Measurements from ENCODE around the gene DTX1.
A peak's percentile ranks its signal among the peaks of the same experiment; 100 is the strongest.

DTX1 gene

DNA sequence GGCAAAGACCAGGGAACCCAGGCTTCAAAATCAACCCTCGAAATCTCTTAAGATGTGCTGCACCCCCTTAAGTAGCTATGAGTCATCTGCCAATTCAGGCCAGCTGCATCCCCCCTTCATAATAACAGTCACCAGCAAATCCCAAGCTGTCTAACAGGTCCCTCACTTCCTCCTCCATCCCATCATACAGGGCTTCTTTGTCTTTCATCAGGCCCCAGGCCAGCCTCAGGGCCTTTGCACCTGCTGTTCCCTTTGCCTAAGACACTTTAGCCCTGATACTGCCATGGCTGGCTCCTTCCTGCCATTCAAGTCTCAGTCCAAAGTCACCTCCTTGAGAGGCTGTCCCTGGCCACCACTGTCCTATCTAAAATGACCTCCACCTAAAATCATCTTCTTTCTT lies 75.0 kb downstream of the DTX1 start:
- H3K27me3 ChIP-seq (ENCODE audit: insufficient read depth, insufficient read length), result peaks cover 12% of the 10 kb centered on the region
- TF ChIP-seq ZNF274 (IDR thresholded peaks at IDR 0.05; ENCODE audit: low read depth, low read length) (no peak), YY1 (IDR thresholded peaks at IDR 0.05; ENCODE audit: insufficient read depth, insufficient read length) (no peak), SUZ12 (IDR thresholded peaks at IDR 0.05; ENCODE audit: extremely low read depth, insufficient read depth, insufficient read length) (no peak)
- no peak overlapping the region for H3K9ac ChIP-seq (ENCODE audit: insufficient read length, low read depth)
- no peak for DNase-seq (ENCODE audit: low read depth, low spot score)
- no peaks in the 10 kb centered on the region for H3K36me3 ChIP-seq (ENCODE audit: insufficient read depth, insufficient read length, low read length)
- peaks cover 17% of the 10 kb centered on the region for H3K4me1 ChIP-seq (ENCODE audit: insufficient read depth, insufficient read length)
- H3K4me3 ChIP-seq (ENCODE audit: insufficient read length, low read depth), result no peak overlapping the region
- H3K9me3 ChIP-seq (ENCODE audit: insufficient read depth, low read length), result no peaks in the 10 kb centered on the region

DNA sequence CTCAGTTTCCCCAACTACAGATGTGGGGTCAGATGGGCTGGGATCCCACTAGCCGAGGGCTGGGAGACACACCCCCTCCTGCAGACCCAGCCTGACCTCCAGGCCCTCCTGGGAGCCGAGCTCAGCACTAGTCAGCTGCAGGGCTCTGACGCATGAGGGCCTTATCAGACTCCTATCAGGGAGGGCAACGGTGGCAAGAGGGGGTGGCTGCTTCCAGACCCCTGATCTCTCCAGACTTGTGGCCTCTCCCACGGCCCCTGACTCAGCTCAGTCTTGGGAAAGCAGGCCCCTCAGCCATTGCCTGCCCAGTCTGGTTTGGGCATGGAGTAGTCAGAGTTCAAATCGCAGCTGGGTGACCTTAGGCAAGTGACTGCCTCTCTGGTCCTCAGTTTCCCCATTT lies 76.5 kb downstream of the DTX1 start:
- Histone ChIP-seq H3K4me1 (ENCODE audit: insufficient read depth, insufficient read length) (peaks cover 15% of the 10 kb centered on the region), H3K4me3 (ENCODE audit: insufficient read length, low read depth) (no peak overlapping the region)
- no peak for DNase-seq (ENCODE audit: low read depth, low spot score)

DNA sequence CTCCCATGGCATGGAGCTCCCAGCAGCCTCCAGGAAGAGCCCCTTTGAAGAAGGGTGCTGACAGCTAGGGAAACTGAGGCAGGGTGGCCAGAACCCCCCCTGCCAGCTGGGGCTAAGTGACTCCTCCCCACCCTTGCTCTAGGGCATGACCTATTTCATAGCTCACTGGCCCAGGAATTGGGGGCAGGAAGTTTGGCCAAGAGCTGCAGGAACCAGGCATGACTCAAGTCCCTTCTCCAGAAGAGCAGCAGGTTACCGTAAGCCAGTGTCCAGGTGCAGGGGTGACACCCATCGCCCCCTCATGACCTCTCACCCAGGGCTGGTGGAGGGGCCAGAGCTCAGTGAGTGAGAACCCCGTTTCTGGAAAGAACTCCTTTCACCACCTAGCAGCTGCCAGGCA lies 77.1 kb downstream of the DTX1 start:
- Histone ChIP-seq H3K9ac (ENCODE audit: insufficient read length, low read depth) (no peak overlapping the region), H3K36me3 (ENCODE audit: insufficient read depth, insufficient read length, low read length) (no peaks in the 10 kb centered on the region), H3K27me3 (ENCODE audit: insufficient read depth, insufficient read length) (peaks cover 12% of the 10 kb centered on the region), H3K9me3 (ENCODE audit: insufficient read depth, low read length) (no peaks in the 10 kb centered on the region), H3K4me3 (ENCODE audit: insufficient read length, low read depth) (no peak overlapping the region), H3K4me1 (ENCODE audit: insufficient read depth, insufficient read length) (peaks cover 15% of the 10 kb centered on the region)
- TF ChIP-seq YY1 (IDR thresholded peaks at IDR 0.05; ENCODE audit: insufficient read depth, insufficient read length), result no peak
- TF ChIP-seq ZNF274 (IDR thresholded peaks at IDR 0.05; ENCODE audit: low read depth, low read length), result no peak
- no peak for TF ChIP-seq SUZ12 (IDR thresholded peaks at IDR 0.05; ENCODE audit: extremely low read depth, insufficient read depth, insufficient read length)
- no peak for DNase-seq (ENCODE audit: low read depth, low spot score)

More for the DNA sequence above, 76.5 kb downstream of the DTX1 start:
- Histone ChIP-seq H3K27me3 (ENCODE audit: insufficient read depth, insufficient read length) (peaks cover 12% of the 10 kb centered on the region), H3K36me3 (ENCODE audit: insufficient read depth, insufficient read length, low read length) (no peaks in the 10 kb centered on the region), H3K9me3 (ENCODE audit: insufficient read depth, low read length) (no peaks in the 10 kb centered on the region), H3K9ac (ENCODE audit: insufficient read length, low read depth) (no peak overlapping the region)
- TF ChIP-seq YY1 (IDR thresholded peaks at IDR 0.05; ENCODE audit: insufficient read depth, insufficient read length), result no peak
- TF ChIP-seq ZNF274 (IDR thresholded peaks at IDR 0.05; ENCODE audit: low read depth, low read length), result no peak
- no peak for TF ChIP-seq SUZ12 (IDR thresholded peaks at IDR 0.05; ENCODE audit: extremely low read depth, insufficient read depth, insufficient read length)

DNA sequence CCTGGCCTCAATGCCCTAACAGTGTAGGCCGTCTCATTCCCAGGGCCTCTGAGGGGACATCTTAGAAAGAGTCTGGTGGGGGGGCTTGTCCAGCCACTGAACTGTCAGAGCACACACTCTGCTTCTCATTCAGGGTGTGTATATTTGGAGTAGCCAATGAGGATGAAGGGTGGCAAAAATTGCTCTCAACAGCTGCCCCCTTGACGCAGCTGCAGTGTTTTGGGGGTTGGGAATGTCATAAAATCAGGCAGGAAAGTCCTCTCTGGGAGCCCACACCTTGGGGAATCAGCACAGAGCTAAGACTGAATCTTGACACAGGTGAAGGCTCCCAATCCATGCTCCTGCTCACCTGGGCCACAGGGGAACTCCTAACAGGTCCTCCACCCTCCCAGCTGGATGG lies 77.5 kb downstream of the DTX1 start:
- Histone ChIP-seq H3K4me1 (ENCODE audit: insufficient read depth, insufficient read length) (peaks cover 15% of the 10 kb centered on the region), H3K27me3 (ENCODE audit: insufficient read depth, insufficient read length) (peaks cover 12% of the 10 kb centered on the region), H3K4me3 (ENCODE audit: insufficient read length, low read depth) (no peak overlapping the region), H3K9ac (ENCODE audit: insufficient read length, low read depth) (no peak overlapping the region), H3K9me3 (ENCODE audit: insufficient read depth, low read length) (no peaks in the 10 kb centered on the region), H3K36me3 (ENCODE audit: insufficient read depth, insufficient read length, low read length) (no peaks in the 10 kb centered on the region)
- no peak for DNase-seq (ENCODE audit: low read depth, low spot score)
- TF ChIP-seq YY1 (IDR thresholded peaks at IDR 0.05; ENCODE audit: insufficient read depth, insufficient read length), result no peak
- no peak for TF ChIP-seq ZNF274 (IDR thresholded peaks at IDR 0.05; ENCODE audit: low read depth, low read length)
- no peak for TF ChIP-seq SUZ12 (IDR thresholded peaks at IDR 0.05; ENCODE audit: extremely low read depth, insufficient read depth, insufficient read length)

DNA sequence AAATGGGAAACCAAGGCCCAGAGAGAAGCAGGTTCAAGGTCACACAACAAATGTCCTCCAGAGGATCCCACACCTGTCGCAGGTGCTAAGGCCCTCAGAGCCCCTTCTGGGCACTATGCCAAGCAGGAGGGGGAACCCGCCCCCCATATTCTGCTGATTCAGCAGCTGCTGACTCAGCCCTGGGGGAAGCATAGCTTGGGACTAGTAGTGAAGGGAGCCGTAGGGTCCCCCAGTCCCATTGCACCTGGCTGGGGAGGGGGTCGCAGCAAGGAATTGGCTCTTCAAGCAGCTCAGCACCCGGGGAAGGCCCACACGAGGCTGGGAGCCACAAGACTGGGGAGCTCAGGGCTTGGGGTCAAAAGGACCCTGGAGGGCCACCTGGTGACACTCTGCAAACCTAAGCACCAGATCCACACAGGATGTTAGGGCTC lies 78.0 kb downstream of the DTX1 start:
- TF ChIP-seq YY1 (IDR thresholded peaks at IDR 0.05; ENCODE audit: insufficient read depth, insufficient read length) (no peak), ZNF274 (IDR thresholded peaks at IDR 0.05; ENCODE audit: low read depth, low read length) (no peak), SUZ12 (IDR thresholded peaks at IDR 0.05; ENCODE audit: extremely low read depth, insufficient read depth, insufficient read length) (no peak)
- H3K4me3 ChIP-seq (ENCODE audit: insufficient read length, low read depth), result peak overlapping the region; percentile 78
- H3K36me3 ChIP-seq (ENCODE audit: insufficient read depth, insufficient read length, low read length), result no peaks in the 10 kb centered on the region
- H3K27me3 ChIP-seq (ENCODE audit: insufficient read depth, insufficient read length), result peaks cover 12% of the 10 kb centered on the region
- no peak for DNase-seq (ENCODE audit: low read depth, low spot score)
- peaks cover 12% of the 10 kb centered on the region for H3K4me1 ChIP-seq (ENCODE audit: insufficient read depth, insufficient read length)
- H3K9me3 ChIP-seq (ENCODE audit: insufficient read depth, low read length), result no peaks in the 10 kb centered on the region
- H3K9ac ChIP-seq (ENCODE audit: insufficient read length, low read depth), result peak overlapping the region; percentile 81

DNA sequence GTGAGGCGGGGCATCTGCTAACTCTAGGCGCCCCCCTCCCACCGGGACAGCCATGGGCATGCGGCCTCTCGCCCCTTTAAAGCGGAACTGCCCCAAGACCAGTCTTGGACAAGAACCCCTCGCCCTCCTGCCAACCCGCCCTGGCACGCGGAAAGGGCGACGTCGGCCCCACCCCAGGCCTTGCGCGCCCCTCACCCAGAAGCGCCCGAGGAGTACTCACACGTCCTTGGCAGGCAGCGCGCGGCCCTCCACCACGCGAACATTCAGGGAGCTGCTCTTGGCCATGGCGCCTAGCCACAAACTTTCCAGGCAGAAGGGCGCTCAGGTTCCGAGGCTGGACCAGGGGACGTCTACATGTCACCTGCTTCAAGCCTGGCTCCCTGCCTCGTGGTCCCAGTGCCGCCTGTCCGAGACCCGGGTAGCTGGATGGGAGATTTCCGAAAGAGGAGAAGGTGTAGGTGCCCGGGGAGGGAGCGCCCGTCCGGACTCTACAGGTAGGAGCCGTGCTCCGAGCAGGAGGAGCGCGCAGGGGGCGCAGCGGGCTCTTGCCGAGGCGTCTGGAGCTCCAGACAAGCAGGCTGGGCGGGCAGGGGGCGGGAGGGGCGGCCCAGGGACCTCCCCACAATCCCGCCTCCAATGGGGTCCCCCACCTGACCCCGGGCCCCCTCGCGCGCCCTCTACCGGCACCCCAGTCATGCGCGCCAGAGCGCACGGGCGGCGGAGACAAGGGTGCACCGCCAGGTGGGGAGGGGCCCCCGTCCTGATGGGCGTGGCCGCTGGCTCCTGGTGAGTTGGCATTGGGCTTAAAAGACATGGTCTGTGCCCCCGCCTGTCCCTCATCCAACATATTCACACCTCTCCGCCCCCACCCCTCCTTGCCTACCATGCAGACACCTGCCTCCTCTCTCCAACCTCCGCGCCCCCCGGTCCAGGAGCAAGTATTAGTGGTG lies 78.9 kb downstream of the DTX1 start, which contains the start of gene RASAL1:
Gene RASAL1, minus strand, starts transcription at position 584 of the 950 bp plus-strand sequence. Its CDS starts 299 bp downstream, at position 285.
- Histone ChIP-seq H3K9ac (ENCODE audit: insufficient read length, low read depth) (peak within 1 kb of the TSS; percentile 81), H3K36me3 (ENCODE audit: insufficient read depth, insufficient read length, low read length) (no peaks in the 10 kb centered on the region), H3K4me1 (ENCODE audit: insufficient read depth, insufficient read length) (peaks cover 7% of the 10 kb centered on the region), H3K27me3 (ENCODE audit: insufficient read depth, insufficient read length) (peaks cover 12% of the 10 kb centered on the region), H3K4me3 (ENCODE audit: insufficient read length, low read depth) (peak within 1 kb of the TSS; percentile 78), H3K9me3 (ENCODE audit: insufficient read depth, low read length) (no peaks in the 10 kb centered on the region)
- peak; percentile 76 for DNase-seq (ENCODE audit: low read depth, low spot score)
- TF ChIP-seq YY1 (IDR thresholded peaks at IDR 0.05; ENCODE audit: insufficient read depth, insufficient read length), result no peak
- TF ChIP-seq SUZ12 (IDR thresholded peaks at IDR 0.05; ENCODE audit: extremely low read depth, insufficient read depth, insufficient read length), result no peak
- no peak for TF ChIP-seq ZNF274 (IDR thresholded peaks at IDR 0.05; ENCODE audit: low read depth, low read length)

All from NT2/D1 (cell line).